ENCODE measurements around the gene HTR7. TPM values are rescaled to one million over a fixed set of nuclear protein-coding genes. Genes with fewer than 3 reads are reported as not detected.
"Not testable (repeated sequence)": the region's sequence is repeated elsewhere in the genome, so short reads cannot be mapped to it uniquely, and the experiment has no call there.

Gene HTR7
- total RNA-seq, 1 donor from 2014 or later: 2.3 TPM

- H3K4me3 Mint-ChIP-seq: no peak overlapping the region
- no peak for TF ChIP-seq CTCF (conservative IDR thresholded peaks at IDR 0.05)
- H3K36me3 Mint-ChIP-seq: no peaks in the 10 kb centered on the region
- no peaks in the 10 kb centered on the region for H3K9me3 Mint-ChIP-seq
- peaks cover 14% of the 10 kb centered on the region for H3K27me3 Mint-ChIP-seq
- DNase-seq (ENCODE audit: extremely low spot score, unreplicated experiment): no peak
- no peak overlapping the region for H3K27ac Mint-ChIP-seq
- H3K4me1 Mint-ChIP-seq (ENCODE audit: unreplicated experiment): no peaks in the 10 kb centered on the region
Observed at GRCh38 chr10:90832111-90832510, 25.7 kb downstream of the HTR7 start.

- no peak for TF ChIP-seq CTCF (conservative IDR thresholded peaks at IDR 0.05)
- Mint-ChIP-seq H3K9me3 (peaks cover 9% of the 10 kb centered on the region), H3K4me1 (ENCODE audit: unreplicated experiment) (no peaks in the 10 kb centered on the region), H3K27ac (no peak overlapping the region), H3K27me3 (peaks cover 4% of the 10 kb centered on the region), H3K36me3 (peaks cover 4% of the 10 kb centered on the region), H3K4me3 (no peak overlapping the region)
- DNase-seq (ENCODE audit: extremely low spot score, unreplicated experiment): no peak
Observed at GRCh38 chr10:90822508-90822907, 35.3 kb downstream of the HTR7 start.

GRCh38 chr10:90821864-90822263 is 36.0 kb downstream of the HTR7 start:
- not testable (repeated sequence) for H3K27ac Mint-ChIP-seq; H3K4me3 Mint-ChIP-seq; H3K4me1 Mint-ChIP-seq (ENCODE audit: unreplicated experiment); H3K9me3 Mint-ChIP-seq; H3K27me3 Mint-ChIP-seq; H3K36me3 Mint-ChIP-seq; DNase-seq (ENCODE audit: extremely low spot score, unreplicated experiment)

- Mint-ChIP-seq H3K27me3 (peaks cover 4% of the 10 kb centered on the region), H3K36me3 (peaks cover 4% of the 10 kb centered on the region), H3K4me3 (no peak overlapping the region), H3K27ac (no peak overlapping the region), H3K9me3 (peaks cover 9% of the 10 kb centered on the region), H3K4me1 (ENCODE audit: unreplicated experiment) (no peaks in the 10 kb centered on the region)
- DNase-seq (ENCODE audit: extremely low spot score, unreplicated experiment): no peak
- no peak for TF ChIP-seq CTCF (conservative IDR thresholded peaks at IDR 0.05)
Observed at GRCh38 chr10:90819911-90820310, 37.9 kb downstream of the HTR7 start.

GRCh38 chr10:90818736-90819135 is 39.1 kb downstream of the HTR7 start:
- Mint-ChIP-seq H3K9me3 (peaks cover 9% of the 10 kb centered on the region), H3K27ac (no peak overlapping the region), H3K36me3 (peaks cover 4% of the 10 kb centered on the region), H3K27me3 (peaks cover 4% of the 10 kb centered on the region), H3K4me1 (ENCODE audit: unreplicated experiment) (no peaks in the 10 kb centered on the region), H3K4me3 (no peak overlapping the region)
- no peak for DNase-seq (ENCODE audit: extremely low spot score, unreplicated experiment)
- TF ChIP-seq CTCF (conservative IDR thresholded peaks at IDR 0.05): no peak

GRCh38 chr10:90817128-90817889 is 40.5 kb downstream of the HTR7 start:
- Mint-ChIP-seq H3K4me1 (ENCODE audit: unreplicated experiment) (no peaks in the 10 kb centered on the region), H3K27me3 (peaks cover 4% of the 10 kb centered on the region), H3K27ac (peak overlapping the region; percentile 26), H3K36me3 (peaks cover 4% of the 10 kb centered on the region), H3K9me3 (peaks cover 7% of the 10 kb centered on the region), H3K4me3 (no peak overlapping the region)
- DNase-seq (ENCODE audit: extremely low spot score, unreplicated experiment): no peak
- TF ChIP-seq CTCF (conservative IDR thresholded peaks at IDR 0.05): no peak
